RWPE1 (cell line): ENCODE data around the gene NPHS1.

Experiments used
- CTCF ChIA-PET: fragments of 350-600 bp; sonication (Branson Sonifier 250); formaldehyde crosslinking; extraction: SDS; loops from one replicate; lab custom pipeline; 2021; lab: Yijun Ruan, JAX
- POLR2A ChIA-PET: fragments of 400-600 bp; formaldehyde crosslinking; extraction: SDS; loops from one replicate; lab custom pipeline; 2020; ENCODE audit warnings: antibody characterized with exemption; ENCODE audit not compliant: low non-redundant PET; lab: Yijun Ruan, JAX
- DNase-seq: peaks from one replicate; pipeline ENCODE4 v3.0.0; 2012; ENCODE audit warnings: low spot score
- H3K27ac ChIP-seq: fragments of 450-650 bp; 2 replicates; pipeline ENCODE4 v1.5.1; 2017
- TF ChIP-seq, protein P1 (sequence below): fragments of 450-650 bp; conservative IDR thresholded peaks from 2 replicates; pipeline ENCODE4 v1.5.1; 2017; ENCODE audit warnings: low read depth, mild to moderate bottlenecking

NPHS1 gene

DNA sequence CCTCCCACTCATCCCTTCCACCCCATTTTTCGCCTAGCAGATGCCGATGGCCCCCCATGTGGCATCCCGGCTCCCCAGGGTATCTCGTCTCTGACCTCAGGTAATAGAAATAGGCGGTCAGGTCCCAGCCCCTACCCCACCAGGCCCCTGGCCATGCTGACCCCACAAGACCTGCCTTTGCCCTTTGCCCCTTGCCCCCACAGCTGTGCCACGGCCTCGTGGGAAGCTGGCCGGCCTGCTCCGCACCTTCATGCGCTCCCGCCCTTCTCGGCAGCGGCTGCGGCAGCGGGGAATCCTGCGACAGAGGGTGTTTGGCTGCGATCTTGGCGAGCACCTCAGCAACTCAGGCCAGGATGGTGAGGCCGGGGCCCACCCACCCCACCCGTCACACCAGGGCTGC lies 71.6 kb downstream of the NPHS1 start:
- CTCF ChIA-PET: no interaction called here
- no peak for DNase-seq
- POLR2A ChIA-PET: no interaction called here
- TF ChIP-seq, protein P1, sequence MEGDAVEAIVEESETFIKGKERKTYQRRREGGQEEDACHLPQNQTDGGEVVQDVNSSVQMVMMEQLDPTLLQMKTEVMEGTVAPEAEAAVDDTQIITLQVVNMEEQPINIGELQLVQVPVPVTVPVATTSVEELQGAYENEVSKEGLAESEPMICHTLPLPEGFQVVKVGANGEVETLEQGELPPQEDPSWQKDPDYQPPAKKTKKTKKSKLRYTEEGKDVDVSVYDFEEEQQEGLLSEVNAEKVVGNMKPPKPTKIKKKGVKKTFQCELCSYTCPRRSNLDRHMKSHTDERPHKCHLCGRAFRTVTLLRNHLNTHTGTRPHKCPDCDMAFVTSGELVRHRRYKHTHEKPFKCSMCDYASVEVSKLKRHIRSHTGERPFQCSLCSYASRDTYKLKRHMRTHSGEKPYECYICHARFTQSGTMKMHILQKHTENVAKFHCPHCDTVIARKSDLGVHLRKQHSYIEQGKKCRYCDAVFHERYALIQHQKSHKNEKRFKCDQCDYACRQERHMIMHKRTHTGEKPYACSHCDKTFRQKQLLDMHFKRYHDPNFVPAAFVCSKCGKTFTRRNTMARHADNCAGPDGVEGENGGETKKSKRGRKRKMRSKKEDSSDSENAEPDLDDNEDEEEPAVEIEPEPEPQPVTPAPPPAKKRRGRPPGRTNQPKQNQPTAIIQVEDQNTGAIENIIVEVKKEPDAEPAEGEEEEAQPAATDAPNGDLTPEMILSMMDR: no peak
- no peak overlapping the region for H3K27ac ChIP-seq

DNA sequence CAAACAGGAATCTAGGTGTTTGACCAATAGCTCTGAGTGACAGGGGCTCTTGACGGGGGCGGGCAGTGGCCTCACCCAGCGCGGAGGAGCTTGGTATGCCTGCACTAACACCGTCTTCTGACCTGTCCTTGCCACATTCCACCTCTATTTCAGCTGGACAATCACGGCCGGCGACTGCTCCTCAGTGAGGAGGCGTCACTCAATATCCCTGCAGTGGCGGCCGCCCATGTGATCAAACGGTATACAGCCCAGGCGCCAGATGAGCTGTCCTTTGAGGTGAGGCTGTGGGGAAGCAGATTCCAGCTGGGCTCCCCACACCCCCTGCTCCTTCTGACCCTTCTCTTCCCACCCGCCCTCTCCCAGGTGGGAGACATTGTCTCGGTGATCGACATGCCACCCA lies 72.2 kb downstream of the NPHS1 start:
- DNase-seq: no peak
- H3K27ac ChIP-seq: no peak overlapping the region
- TF ChIP-seq, protein P1: no peak
- ChIA-PET POLR2A (no interaction called here), CTCF (no interaction called here)

DNA sequence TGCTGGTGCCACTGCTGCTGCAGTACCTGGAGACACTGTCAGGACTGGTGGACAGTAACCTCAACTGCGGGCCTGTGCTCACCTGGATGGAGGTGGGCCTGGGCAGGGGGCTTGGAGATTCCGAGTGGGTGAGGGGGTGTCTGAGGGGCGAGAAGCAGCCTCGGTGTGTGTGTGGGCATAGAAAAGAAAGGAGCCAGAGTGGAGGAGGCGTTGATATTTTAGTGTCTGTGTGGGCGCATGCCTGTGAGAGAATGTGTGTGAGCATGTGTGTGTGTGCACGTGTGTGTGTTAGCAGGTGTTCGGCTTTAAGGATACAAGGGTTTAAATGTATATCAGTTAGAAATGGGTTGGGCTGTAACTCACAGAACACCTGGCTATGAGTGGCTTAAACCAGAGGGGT lies 73.3 kb downstream of the NPHS1 start:
- TF ChIP-seq, protein P1: no peak
- ChIA-PET CTCF (no interaction called here), POLR2A (interaction anchor here (0.7 kb wide), 1 partner anchor 270 kb away, joined by 3 read pairs; no protein-coding TSS in a partner anchor)
- H3K27ac ChIP-seq: no peak overlapping the region
- no peak for DNase-seq

DNA sequence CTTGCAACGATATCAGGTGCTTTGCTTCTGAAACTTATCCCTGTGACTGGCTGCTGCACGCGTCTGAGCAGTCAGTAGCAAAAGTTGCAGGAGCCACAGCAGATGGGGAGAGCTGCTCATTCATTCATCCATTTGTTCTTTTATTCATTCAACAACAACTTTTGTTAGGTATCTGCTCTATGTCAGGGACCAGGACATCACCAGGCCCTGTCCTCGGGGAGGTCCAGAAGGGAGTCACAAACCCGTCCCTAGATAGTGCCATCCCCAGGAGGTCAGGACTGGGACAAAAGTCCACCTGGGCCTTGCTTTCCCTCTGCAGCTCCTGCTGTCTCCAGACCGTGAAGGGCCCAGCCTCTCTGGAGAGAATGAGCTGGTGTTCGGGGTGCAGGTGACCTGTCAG lies 74.3 kb downstream of the NPHS1 start:
- no peak overlapping the region for H3K27ac ChIP-seq
- TF ChIP-seq, protein P1: no peak
- POLR2A ChIA-PET: no interaction called here
- no peak for DNase-seq
- CTCF ChIA-PET: interaction anchor here (0.6 kb wide), 1 partner anchor 214 kb away, joined by 4 read pairs; no protein-coding TSS in a partner anchor

DNA sequence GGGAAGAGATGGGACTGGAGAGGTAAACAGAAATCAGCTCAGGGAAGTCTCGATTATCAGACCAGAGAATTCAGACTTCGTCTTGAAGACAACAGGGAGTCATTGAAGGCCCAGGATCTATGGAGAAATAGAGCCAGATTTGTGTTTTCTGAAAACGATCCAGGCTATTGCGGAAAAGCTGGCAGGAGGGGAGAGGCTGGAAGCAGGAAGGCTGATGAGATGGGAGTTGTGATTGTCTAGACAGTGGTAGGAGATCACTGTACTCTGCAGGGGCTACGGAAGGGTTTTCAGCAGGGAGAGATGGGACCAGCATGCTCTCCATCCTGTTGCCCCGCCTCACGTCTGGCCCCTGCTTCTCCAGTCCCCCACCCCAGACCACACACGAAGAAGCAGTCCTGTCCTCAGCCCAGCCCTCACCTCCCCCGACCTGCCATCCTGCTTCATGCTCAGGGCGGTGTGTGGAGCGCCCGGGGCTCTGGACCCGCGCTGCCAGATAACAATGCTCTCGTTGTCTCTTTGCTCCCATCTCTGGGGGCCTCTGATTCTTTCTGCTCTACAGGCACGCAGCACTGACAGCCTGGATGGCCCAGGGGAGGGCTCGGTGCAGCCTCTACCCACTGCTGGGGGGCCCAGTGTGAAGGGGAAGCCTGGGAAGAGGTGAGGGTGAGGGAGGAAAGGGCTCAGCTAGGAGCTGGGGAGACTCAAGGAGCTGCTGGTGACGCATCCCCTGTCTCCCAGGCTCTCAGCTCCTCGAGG lies 75.0 kb downstream of the NPHS1 start:
- ChIA-PET POLR2A (interaction anchor here (0.6 kb wide), 1 partner anchor 67 kb away, joined by 3 read pairs; no protein-coding TSS in a partner anchor), CTCF (interaction anchor here (0.6 kb wide), 1 partner anchor 213 kb away, joined by 4 read pairs; no protein-coding TSS in a partner anchor)
- TF ChIP-seq, protein P1: no peak
- no peak overlapping the region for H3K27ac ChIP-seq
- no peak for DNase-seq

DNA sequence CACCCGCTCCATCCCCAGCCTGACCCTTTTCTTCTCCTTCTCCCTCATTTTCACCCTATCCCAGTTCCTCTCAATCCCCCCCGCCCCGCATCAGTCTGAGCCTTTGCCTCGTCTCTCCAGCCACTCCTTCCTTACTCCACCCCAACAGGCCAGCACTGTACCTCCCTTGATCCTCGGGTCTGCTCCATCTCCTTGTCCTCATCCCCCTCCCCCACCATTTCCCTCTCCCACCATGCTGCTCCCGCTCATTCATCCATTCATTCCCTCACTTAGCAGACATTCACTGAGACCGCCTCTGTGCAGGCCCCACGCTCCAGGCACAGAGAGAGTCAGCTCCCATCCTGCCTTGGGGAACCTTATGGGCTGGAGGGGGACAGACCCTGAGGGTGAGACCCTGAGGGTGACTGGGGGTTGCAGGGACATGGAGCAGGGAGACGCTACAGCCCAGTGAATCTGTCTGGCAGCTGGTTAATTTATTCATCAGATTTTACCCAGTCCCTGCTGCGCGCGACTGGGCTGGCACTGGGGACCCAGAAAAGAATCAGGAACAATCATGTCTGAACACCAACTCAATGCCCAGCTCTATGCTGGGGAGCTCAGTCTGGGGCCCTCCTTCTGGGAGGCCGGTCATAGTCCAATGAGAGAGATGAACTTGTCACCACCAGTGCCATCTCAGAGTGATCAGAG lies 76.1 kb downstream of the NPHS1 start:
- POLR2A ChIA-PET: interaction anchor here (0.6 kb wide), 2 partner anchors 14 to 66 kb away, joined by 3 read pairs; no protein-coding TSS in a partner anchor
- H3K27ac ChIP-seq: peak overlapping the region; percentile 72
- TF ChIP-seq, protein P1: no peak
- CTCF ChIA-PET: no interaction called here
- DNase-seq: no peak
